Measurements from ENCODE around the gene HERC2.
"Not testable (repeated sequence)": the region's sequence is repeated elsewhere in the genome, so short reads cannot be mapped to it uniquely, and the experiment has no call there.

Gene HERC2, protein sequence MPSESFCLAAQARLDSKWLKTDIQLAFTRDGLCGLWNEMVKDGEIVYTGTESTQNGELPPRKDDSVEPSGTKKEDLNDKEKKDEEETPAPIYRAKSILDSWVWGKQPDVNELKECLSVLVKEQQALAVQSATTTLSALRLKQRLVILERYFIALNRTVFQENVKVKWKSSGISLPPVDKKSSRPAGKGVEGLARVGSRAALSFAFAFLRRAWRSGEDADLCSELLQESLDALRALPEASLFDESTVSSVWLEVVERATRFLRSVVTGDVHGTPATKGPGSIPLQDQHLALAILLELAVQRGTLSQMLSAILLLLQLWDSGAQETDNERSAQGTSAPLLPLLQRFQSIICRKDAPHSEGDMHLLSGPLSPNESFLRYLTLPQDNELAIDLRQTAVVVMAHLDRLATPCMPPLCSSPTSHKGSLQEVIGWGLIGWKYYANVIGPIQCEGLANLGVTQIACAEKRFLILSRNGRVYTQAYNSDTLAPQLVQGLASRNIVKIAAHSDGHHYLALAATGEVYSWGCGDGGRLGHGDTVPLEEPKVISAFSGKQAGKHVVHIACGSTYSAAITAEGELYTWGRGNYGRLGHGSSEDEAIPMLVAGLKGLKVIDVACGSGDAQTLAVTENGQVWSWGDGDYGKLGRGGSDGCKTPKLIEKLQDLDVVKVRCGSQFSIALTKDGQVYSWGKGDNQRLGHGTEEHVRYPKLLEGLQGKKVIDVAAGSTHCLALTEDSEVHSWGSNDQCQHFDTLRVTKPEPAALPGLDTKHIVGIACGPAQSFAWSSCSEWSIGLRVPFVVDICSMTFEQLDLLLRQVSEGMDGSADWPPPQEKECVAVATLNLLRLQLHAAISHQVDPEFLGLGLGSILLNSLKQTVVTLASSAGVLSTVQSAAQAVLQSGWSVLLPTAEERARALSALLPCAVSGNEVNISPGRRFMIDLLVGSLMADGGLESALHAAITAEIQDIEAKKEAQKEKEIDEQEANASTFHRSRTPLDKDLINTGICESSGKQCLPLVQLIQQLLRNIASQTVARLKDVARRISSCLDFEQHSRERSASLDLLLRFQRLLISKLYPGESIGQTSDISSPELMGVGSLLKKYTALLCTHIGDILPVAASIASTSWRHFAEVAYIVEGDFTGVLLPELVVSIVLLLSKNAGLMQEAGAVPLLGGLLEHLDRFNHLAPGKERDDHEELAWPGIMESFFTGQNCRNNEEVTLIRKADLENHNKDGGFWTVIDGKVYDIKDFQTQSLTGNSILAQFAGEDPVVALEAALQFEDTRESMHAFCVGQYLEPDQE (N-terminal part only)

DNA sequence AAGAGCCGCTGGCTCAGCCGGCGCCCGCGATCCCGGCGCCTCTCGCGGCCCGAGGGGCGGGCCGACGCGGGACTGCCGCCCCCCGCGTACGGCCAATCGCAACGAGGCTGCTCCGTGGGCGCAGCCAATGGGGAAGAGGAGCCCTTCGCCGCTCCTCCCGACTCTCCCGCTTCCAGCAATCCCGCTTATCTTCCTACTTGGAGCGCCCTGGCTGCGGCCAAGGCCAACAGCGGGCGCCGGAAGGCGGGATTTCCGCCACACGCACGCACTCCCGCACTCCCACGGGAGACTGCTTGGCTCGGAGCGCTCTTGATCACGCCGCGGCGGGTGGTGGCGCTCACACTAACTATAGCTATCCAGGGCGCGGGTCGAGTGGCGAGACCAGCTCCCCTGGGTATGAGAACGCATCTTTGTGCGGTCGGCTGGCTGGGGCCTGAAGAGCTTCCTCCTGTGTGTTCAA lies at the start of gene HERC2:
Gene HERC2, minus strand, starts transcription at position 51 of the 460 bp plus-strand sequence. CDS start 746 bp downstream, outside the sequence.
- DNase-seq (ENCODE audit: low read depth in 3 of 3), result not testable (repeated sequence)

DNA sequence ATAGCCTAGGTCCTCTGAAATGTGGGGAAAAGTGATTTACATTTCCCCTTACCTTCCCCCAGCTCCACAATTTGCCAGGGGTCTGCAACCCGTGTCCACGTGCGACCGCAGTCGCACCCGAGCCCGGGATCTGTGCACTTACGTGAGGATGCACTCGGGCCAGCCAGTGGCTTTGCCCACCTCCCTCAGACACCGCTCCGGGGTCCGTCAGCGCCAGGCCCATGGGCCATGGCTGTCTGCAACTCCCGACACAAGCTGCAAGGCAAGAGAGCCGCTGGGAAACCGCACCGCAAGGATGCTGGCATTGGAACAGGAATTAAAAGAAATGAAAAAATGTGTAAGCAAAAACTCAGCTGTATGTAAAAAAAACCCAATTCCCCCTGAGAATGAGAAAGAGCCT lies 43.5 kb upstream of the HERC2 start:
- not testable (repeated sequence) for DNase-seq (ENCODE audit: low read depth in 3 of 3)

DNA sequence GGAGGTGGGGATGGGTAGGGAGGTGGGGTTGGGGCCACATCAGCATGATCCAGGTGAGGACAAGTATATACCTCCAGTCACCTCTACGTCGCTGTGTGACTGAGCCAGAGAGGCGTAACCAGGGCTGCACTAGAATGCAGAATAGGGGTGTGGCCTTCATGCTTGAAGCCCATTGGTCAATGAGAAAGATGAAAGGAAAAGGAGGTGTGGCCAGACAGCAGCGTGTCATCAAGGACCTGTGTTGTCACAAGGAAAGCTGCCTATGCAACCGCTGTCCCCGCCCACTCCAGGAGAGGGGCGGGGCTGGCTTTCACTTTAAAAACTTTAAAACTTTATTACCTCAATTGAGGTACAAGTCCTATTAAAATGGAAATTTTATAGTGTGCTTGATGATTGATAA lies 36.0 kb upstream of the HERC2 start, which contains the start of gene GOLGA6L24:
Gene GOLGA6L24, minus strand, starts transcription at position 101 of the 400 bp plus-strand sequence. Its CDS starts 61 bp downstream, at position 40.
- DNase-seq (ENCODE audit: low read depth in 3 of 3), result not testable (repeated sequence)

DNA sequence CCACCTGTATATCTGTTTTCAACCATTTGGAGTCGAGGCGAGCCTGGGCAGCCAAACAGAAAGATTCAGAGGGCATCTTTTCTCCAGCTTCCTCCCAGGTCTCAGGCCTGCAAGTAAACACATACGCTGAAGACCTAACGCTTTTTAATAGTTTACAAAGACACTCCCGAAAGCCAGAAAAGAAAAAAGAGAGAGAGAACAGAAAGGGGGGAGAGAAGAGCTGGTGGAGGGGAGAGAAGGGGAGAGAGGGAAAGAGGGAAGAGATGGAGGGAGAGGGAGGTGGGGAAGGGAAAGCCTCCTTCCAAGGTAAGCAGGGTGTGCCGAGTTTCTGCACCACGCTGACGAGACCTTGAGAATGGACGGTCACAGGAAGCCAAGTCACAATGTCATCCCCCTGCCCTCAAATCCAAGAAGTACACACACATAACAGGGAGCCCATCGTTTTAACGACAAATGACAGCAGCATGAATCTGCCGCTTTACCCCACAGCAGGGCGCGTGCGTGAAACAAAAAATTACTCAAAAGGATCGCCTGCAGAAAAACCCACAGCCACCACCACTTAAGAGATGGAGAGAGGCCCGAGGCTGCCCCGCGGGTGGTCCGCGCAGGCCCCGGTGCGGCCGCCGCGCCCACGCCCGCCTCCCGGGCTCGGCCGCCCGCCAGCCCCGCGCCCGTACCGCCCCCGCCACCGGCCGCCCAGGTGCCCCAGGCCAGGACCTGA lies 461 bp downstream of the HERC2 start:
- not testable (repeated sequence) for DNase-seq (ENCODE audit: low read depth in 3 of 3)

DNA sequence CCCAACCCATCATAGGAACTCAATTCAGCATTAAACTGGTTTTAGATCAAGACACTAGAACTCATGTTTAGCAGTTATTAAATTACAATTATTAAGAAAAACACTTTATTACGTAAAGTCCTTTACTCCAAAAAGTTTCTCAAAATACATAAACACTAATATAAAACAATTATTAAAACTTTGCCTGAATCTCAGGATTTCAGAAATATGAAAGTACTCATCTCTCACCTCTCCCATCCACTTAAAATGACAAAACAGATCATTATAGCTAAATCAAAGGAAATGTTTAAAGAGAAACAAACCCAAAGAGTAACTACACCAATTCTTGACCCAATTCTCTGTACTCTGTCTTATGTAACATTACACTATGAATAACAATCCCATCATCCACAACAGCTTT lies 2.3 kb downstream of the HERC2 start:
- not testable (repeated sequence) for DNase-seq (ENCODE audit: low read depth in 3 of 3)

DNA sequence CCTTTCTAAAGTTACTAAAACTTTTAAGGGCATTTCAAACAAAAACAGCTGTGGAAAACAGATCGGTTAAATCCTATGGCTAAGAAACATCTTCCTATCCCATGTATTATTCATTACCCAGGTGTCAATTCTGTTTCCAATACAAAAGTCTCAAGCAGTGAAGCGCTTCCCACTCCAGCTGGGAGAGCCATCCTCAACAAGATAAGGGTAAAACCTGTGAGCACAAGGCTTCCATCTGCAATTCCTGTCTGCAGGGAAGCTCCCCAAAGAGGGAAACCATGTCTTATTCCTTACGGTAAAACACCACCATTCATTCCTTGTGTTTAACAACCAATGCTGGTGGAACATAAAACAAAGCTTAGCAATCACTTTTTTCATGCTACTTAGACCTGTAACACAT lies 3.2 kb downstream of the HERC2 start:
- not testable (repeated sequence) for DNase-seq (ENCODE audit: low read depth in 3 of 3)

- not testable (repeated sequence) for DNase-seq (ENCODE audit: low read depth in 3 of 3)
Measured at GRCh38 chr15:28318122-28318521, 3.9 kb downstream of the HERC2 start.

- not testable (repeated sequence) for DNase-seq (ENCODE audit: low read depth in 3 of 3)
Measured at GRCh38 chr15:28316958-28317357, 5.0 kb downstream of the HERC2 start.

DNA sequence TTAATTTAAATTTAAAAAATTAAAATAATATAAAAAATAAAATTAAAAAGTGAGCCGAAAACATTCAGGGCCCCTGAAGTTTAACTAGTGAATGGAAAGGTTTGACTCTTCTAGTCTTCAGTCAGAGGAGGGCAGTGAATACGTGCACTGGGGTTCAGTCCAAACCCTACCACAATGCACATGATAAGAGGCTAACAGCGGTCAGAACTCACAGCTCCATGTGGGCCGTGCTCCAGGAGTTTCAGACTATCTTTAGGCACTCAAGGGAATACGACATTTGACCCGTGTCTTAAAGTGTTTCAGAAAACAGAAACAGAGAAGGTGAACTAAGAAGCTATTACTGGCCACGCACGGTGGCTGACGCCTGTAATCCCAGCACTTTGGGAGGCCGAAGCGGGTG lies 11.5 kb downstream of the HERC2 start:
- DNase-seq (ENCODE audit: low read depth in 3 of 3), result not testable (repeated sequence)

- not testable (repeated sequence) for DNase-seq (ENCODE audit: low read depth in 3 of 3)
Measured at GRCh38 chr15:28308718-28309117, 13.3 kb downstream of the HERC2 start.

DNA sequence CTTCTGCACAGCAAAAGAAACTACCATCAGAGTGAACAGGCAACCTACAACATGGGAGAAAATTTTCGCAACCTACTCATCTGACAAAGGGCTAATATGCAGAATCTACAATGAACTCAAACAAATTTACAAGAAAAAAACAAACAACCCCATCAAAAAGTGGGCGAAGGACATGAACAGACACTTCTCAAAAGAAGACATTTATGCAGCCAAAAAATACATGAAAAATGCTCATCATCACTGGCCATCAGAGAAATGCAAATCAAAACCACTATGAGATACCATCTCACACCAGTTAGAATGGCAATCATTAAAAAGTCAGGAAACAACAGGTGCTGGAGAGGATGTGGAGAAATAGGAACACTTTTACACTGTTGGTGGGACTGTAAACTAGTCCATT lies 16.3 kb downstream of the HERC2 start:
- not testable (repeated sequence) for DNase-seq (ENCODE audit: low read depth in 3 of 3)

GRCh38 chr15:28297434-28297833 lies 24.5 kb downstream of the HERC2 start:
- DNase-seq (ENCODE audit: low read depth in 3 of 3), result not testable (repeated sequence)

GRCh38 chr15:28296814-28297213 lies 25.2 kb downstream of the HERC2 start:
- DNase-seq (ENCODE audit: low read depth in 3 of 3), result not testable (repeated sequence)

GRCh38 chr15:28295009-28295563 lies 26.9 kb downstream of the HERC2 start:
- DNase-seq (ENCODE audit: low read depth in 3 of 3), result not testable (repeated sequence)

- DNase-seq (ENCODE audit: low read depth in 3 of 3), result not testable (repeated sequence)
Measured at GRCh38 chr15:28294560-28294959, 27.4 kb downstream of the HERC2 start.

GRCh38 chr15:28289694-28290463 lies 32.1 kb downstream of the HERC2 start:
- DNase-seq (ENCODE audit: low read depth in 3 of 3), result no peak

- DNase-seq (ENCODE audit: low read depth in 3 of 3), result not testable (repeated sequence)
Measured at GRCh38 chr15:28288830-28289693, 32.9 kb downstream of the HERC2 start.

- DNase-seq (ENCODE audit: low read depth in 3 of 3), result not testable (repeated sequence)
Measured at GRCh38 chr15:28286659-28287058, 35.3 kb downstream of the HERC2 start.

Data from stimulated activated CD4-positive, alpha-beta T cell treated with anti-CD3 and anti-CD28 coated beads, TNF-alpha, amount 100 ng/mL, for 48 hours (primary cell).